Left lung (tissue), 10 donors: Measurements from ENCODE around the gene VRK2. TPM values are rescaled to one million over a fixed set of nuclear protein-coding genes. Genes with fewer than 3 reads are reported as not detected.
A peak's percentile ranks its signal among the peaks of the same experiment; 100 is the strongest.

Experiments
- ATAC-seq: fragments of 200-7000 bp; cut with Tn5 transposase; one replicate; pipeline ENCODE4 v1.9.1; 2020; ENCODE audit warnings: moderate library complexity
- DNase-seq, 4 donors: peaks; one replicate each; pipeline ENCODE4 v3.0.0-alpha.2; 2013 to 2020
- H3K27ac ChIP-seq, 2 donors: fragments of 200-600 bp; sonication (generic) in 1 of 2; one replicate each; pipeline versions ENCODE4 v1.5.0 to v1.8.0; 2020 to 2021
- H3K27me3 ChIP-seq, 2 donors: fragments of 200-600 bp; sonication (generic) in 1 of 2; one replicate each; pipeline versions ENCODE4 v1.5.0 to v1.8.0; 2020 to 2021
- H3K36me3 ChIP-seq, 2 donors: fragments of 200-600 bp; sonication (generic) in 1 of 2; one replicate each; pipeline versions ENCODE4 v1.5.0 to v1.8.0; 2020 to 2021
- H3K4me1 ChIP-seq, 2 donors: fragments of 200-600 bp; one replicate each; pipeline ENCODE4 v1.8.0; 2021
- H3K4me3 ChIP-seq, 2 donors: fragments of 200-600 bp; sonication (generic) in 1 of 2; one replicate each; pipeline versions ENCODE4 v1.5.0 to v1.8.0; 2020 to 2021; ENCODE audit warnings: mild to moderate bottlenecking in 1 of 2
- H3K9me3 ChIP-seq, 2 donors: fragments of 200-600 bp; sonication (generic) in 1 of 2; one replicate each; pipeline versions ENCODE4 v1.5.0 to v1.8.0; 2020 to 2021
- CTCF ChIP-seq, 2 donors: fragments of 200-600 bp; sonication (generic) in 1 of 2; IDR thresholded peaks; one replicate each; pipeline versions ENCODE4 v1.5.0 to v1.8.0; 2021; ENCODE audit warnings: antibody characterized with exemption in 2 of 2
- intact Hi-C, 2 donors: fragments of 100-400 bp; cut with DNase I; formaldehyde crosslinking; loops; one replicate each; pipeline versions ENCODE4 v1.11.2 to v1.14.2; 2022
- polyA plus RNA-seq, 6 donors: library from polyadenylated mRNA; unstranded; fragments of 120-200 nt; gene quantifications; one replicate each; pipeline ENCODE4 v1.2.1, GENCODE V29; 2013; ENCODE audit not compliant: insufficient read length in 6 of 6
- total RNA-seq, 2 donors: library from RNA; stranded (reverse); fragmentation: NEBNext Ultra II Directional; extraction: Animal tissue kit (Norgen Biotek cat#: 25700); gene quantifications; one replicate each; pipeline ENCODE4 v1.2.1, GENCODE V29; 2021
- donor health status: DM: no; HTN: yes; CAD: no.
- donor health status: DM: no; HTN: no; CAD: no.

The VRK2 gene
- total and polyA plus RNA-seq, 8 donors: 18.2 to 28.0 (median 24.1) TPM

GRCh38 chr2:58131191-58132011 lies 84.8 kb downstream of the VRK2 start:
- intact Hi-C loops: no loop called here
- Histone ChIP-seq H3K4me1 (no peaks in the 10 kb centered on the region), H3K36me3 (peaks cover 0 to 5% of the 10 kb centered on the region in 2 donors), H3K27ac (no peak overlapping the region), H3K27me3 (no peaks in the 10 kb centered on the region), H3K4me3 (no peak overlapping the region), H3K9me3 (no peaks in the 10 kb centered on the region)
- TF ChIP-seq CTCF (IDR thresholded peaks at IDR 0.05): no peak
- ATAC-seq (peak; percentile 51), DNase-seq (peak in 2 of 4 donors; percentile 35 to 55)

GRCh38 chr2:58133395-58133794 lies 86.8 kb downstream of the VRK2 start:
- ATAC-seq: no peak
- Histone ChIP-seq H3K27ac (no peak overlapping the region), H3K27me3 (no peaks in the 10 kb centered on the region), H3K9me3 (no peaks in the 10 kb centered on the region), H3K4me1 (no peaks in the 10 kb centered on the region), H3K4me3 (no peak overlapping the region), H3K36me3 (peaks cover 0 to 5% of the 10 kb centered on the region in 2 donors)
- no peak for DNase-seq
- intact Hi-C loops: no loop called here
- TF ChIP-seq CTCF (IDR thresholded peaks at IDR 0.05): no peak

GRCh38 chr2:58135861-58136260 lies 89.3 kb downstream of the VRK2 start:
- no peaks in the 10 kb centered on the region for H3K4me1 ChIP-seq
- no peak overlapping the region for H3K27ac ChIP-seq
- H3K4me3 ChIP-seq: no peak overlapping the region
- H3K36me3 ChIP-seq: peaks cover 0 to 13% of the 10 kb centered on the region in 2 donors
- ATAC-seq (no peak), DNase-seq (peak in 1 of 4 donors; percentile 46)
- TF ChIP-seq CTCF (IDR thresholded peaks at IDR 0.05): no peak
- intact Hi-C loops: no loop called here
- no peaks in the 10 kb centered on the region for H3K27me3 ChIP-seq
- H3K9me3 ChIP-seq: no peaks in the 10 kb centered on the region

GRCh38 chr2:58137221-58137620 lies 90.6 kb downstream of the VRK2 start:
- Histone ChIP-seq H3K27ac (no peak overlapping the region), H3K27me3 (no peaks in the 10 kb centered on the region), H3K9me3 (no peaks in the 10 kb centered on the region), H3K4me3 (no peak overlapping the region), H3K4me1 (no peaks in the 10 kb centered on the region), H3K36me3 (peaks cover 0 to 14% of the 10 kb centered on the region in 2 donors)
- no peak for DNase-seq
- no peak for TF ChIP-seq CTCF (IDR thresholded peaks at IDR 0.05)
- ATAC-seq: no peak
- intact Hi-C loops: no loop called here

- Histone ChIP-seq H3K36me3 (peaks cover 0 to 14% of the 10 kb centered on the region in 2 donors), H3K4me1 (no peaks in the 10 kb centered on the region), H3K27me3 (no peaks in the 10 kb centered on the region), H3K4me3 (no peak overlapping the region), H3K9me3 (no peaks in the 10 kb centered on the region), H3K27ac (no peak overlapping the region)
- DNase-seq (peak in 1 of 4 donors; percentile 30), ATAC-seq (no peak)
- intact Hi-C loops: no loop called here
- TF ChIP-seq CTCF (IDR thresholded peaks at IDR 0.05): no peak
Observed at GRCh38 chr2:58137856-58138255, 91.2 kb downstream of the VRK2 start.
